K562 (cell line): ENCODE data around the gene PIP5K1B. TPM values are rescaled to one million over a fixed set of nuclear protein-coding genes. Genes with fewer than 3 reads are reported as not detected.

Source experiments
- ATAC-seq: fragments of 200-7000 bp; cut with Tn5 transposase; 3 replicates; pipeline ENCODE4 v1.9.1; 2020; ENCODE audit warnings: moderate library complexity
- BruUV-seq: library from RNA; stranded (reverse); fragments of 400-500 nt; replicated peaks from 2 replicates; lab custom pipeline; 2021; lab: Mats Ljungman, UMichigan
- CTCF ChIA-PET: fragments of 300-600 bp; formaldehyde crosslinking; extraction: SDS; loops from one replicate; lab custom pipeline; 2021; ENCODE audit warnings: low intra/inter-chr PET ratio; lab: Yijun Ruan, JAX
- POLR2A ChIA-PET: fragments of 300-600, 350-650 bp; sonication (Branson Sonifier 250); formaldehyde crosslinking; extraction: SDS; loops from one replicate; lab custom pipeline; 2021; ENCODE audit warnings: antibody characterized with exemption, inconsistent platforms; lab: Yijun Ruan, JAX
- DNase-seq, 4 experiments: peaks; one replicate each; pipeline versions ENCODE4 v3.0.0 to v3.0.0-alpha.2; 2011 to 2018; ENCODE audit warnings: low spot score in 3 of 4, mixed read lengths in 3 of 4; ENCODE audit errors: extremely low read depth in 1 of 4
- FAIRE-seq: peaks from 2 replicates; lab custom pipeline; 2011; peaks lifted over from hg19 to GRCh38; lab: Jason Lieb, UNC
- H2AFZ ChIP-seq: 2 replicates; pipeline ENCODE4 v1.6.0; 2011; ENCODE audit warnings: low read depth, low read length, control low read depth, inconsistent platforms
- H3K27ac ChIP-seq: fragments of 200-600 bp; 3 replicates; pipeline ENCODE4 v1.8.0; 2011; ENCODE audit warnings: low read depth, mild to moderate bottlenecking, control low read depth, inconsistent platforms, low read length, moderate library complexity, mixed read lengths; ENCODE audit errors: extremely low read depth
- H3K27me3 ChIP-seq, 2 experiments: fragments of 300-600 bp in 1 of 2; 2 replicates in 1 of 2; 3 replicates in 1 of 2; pipeline versions ENCODE4 v1.6.0 to v1.8.0; 2011; ENCODE audit warnings: inconsistent platforms in 2 of 2, low read length in 2 of 2, mild to moderate bottlenecking in 1 of 2, mixed read lengths in 1 of 2, moderate library complexity in 1 of 2; ENCODE audit not compliant: control insufficient read depth in 2 of 2, insufficient read depth in 2 of 2
- H3K36me3 ChIP-seq: fragments of 300-600 bp; 3 replicates; pipeline ENCODE4 v1.8.0; 2011; ENCODE audit warnings: mild to moderate bottlenecking, low read length, inconsistent platforms; ENCODE audit not compliant: control insufficient read depth, insufficient read depth
- H3K4me1 ChIP-seq, 2 experiments: fragments of 200-600 bp in 1 of 2; replicated peaks in 1 of 2; 2 replicates in 1 of 2; 3 replicates in 1 of 2; pipeline versions ENCODE4 v1.5.1 to v1.8.0; 2011; ENCODE audit warnings: inconsistent platforms in 2 of 2, low read length in 2 of 2, mild to moderate bottlenecking in 1 of 2, mixed read lengths in 1 of 2, moderate library complexity in 1 of 2; ENCODE audit not compliant: control insufficient read depth in 2 of 2, insufficient read depth in 2 of 2
- H3K4me2 ChIP-seq: 2 replicates; pipeline ENCODE4 v1.6.1; 2011; ENCODE audit warnings: low read length, control low read depth, inconsistent platforms, mixed read lengths; ENCODE audit not compliant: insufficient read depth
- H3K4me3 ChIP-seq: fragments of 200-600 bp; sonication (generic), shearing (Covaris generic); 2 replicates; pipeline ENCODE4 v1.5.1; 2016; ENCODE audit warnings: control low read depth, inconsistent platforms
- H3K79me2 ChIP-seq: fragments of 200-600 bp; 3 replicates; pipeline ENCODE4 v1.8.0; 2011; ENCODE audit warnings: low read length, inconsistent platforms; ENCODE audit not compliant: control insufficient read depth, insufficient read depth
- H3K9ac ChIP-seq, 2 experiments: 2 replicates each; pipeline versions ENCODE4 v1.6.0 to v1.6.1; 2011; ENCODE audit warnings: low read depth in 2 of 2, low read length in 2 of 2, control low read depth in 1 of 2, inconsistent platforms in 1 of 2, mild to moderate bottlenecking in 1 of 2, mixed read lengths in 1 of 2; ENCODE audit not compliant: insufficient read depth in 1 of 2
- H3K9me1 ChIP-seq: one replicate; pipeline ENCODE4 v1.6.0; 2011; ENCODE audit warnings: inconsistent platforms, mild to moderate bottlenecking, low read length, moderate library complexity; ENCODE audit not compliant: control insufficient read depth, insufficient read depth
- H3K9me3 ChIP-seq: replicated peaks from 2 replicates; pipeline ENCODE4 v1.5.1; 2011; ENCODE audit warnings: low read depth, low read length, inconsistent platforms; ENCODE audit not compliant: control insufficient read depth, insufficient read depth
- H4K20me1 ChIP-seq: replicated peaks from 2 replicates; pipeline ENCODE4 v1.6.1; 2011; ENCODE audit warnings: low read length, inconsistent platforms, mixed read lengths; ENCODE audit not compliant: control insufficient read depth, insufficient read depth
- ATF3 ChIP-seq, 2 experiments: fragments of 450-650 bp in 1 of 2; sonication (generic) in 1 of 2; formaldehyde crosslinking in 1 of 2; IDR thresholded peaks in 1 of 2; conservative IDR thresholded peaks in 1 of 2; 2 replicates each; pipeline versions ENCODE4 v1.6.1 to v1.8.1; 2016 to 2023; ENCODE audit warnings: mild to moderate bottlenecking in 2 of 2, moderate library complexity in 2 of 2, inconsistent platforms in 1 of 2, missing genetic modification reagents in 1 of 2
- DACH1 ChIP-seq: fragments of 450-650 bp; IDR thresholded peaks from 2 replicates; pipeline ENCODE4 v1.6.1; 2018; ENCODE audit not compliant: partially characterized antibody
- DEAF1 ChIP-seq: fragments of 450-650 bp; formaldehyde crosslinking; IDR thresholded peaks from 2 replicates; pipeline ENCODE4 v1.4.0; 2020; ENCODE audit warnings: mild to moderate bottlenecking, moderate library complexity
- KHSRP ChIP-seq: fragments of 450-650 bp; IDR thresholded peaks from 2 replicates; pipeline ENCODE4 v1.6.1; 2017
- MXI1 ChIP-seq: IDR thresholded peaks from 2 replicates; pipeline ENCODE4 v1.6.1; 2011; ENCODE audit warnings: low read depth, mild to moderate bottlenecking, improper control_type of control experiment, low read length
- POLR2B ChIP-seq: fragments of 450-650 bp; IDR thresholded peaks from 2 replicates; pipeline ENCODE4 v1.6.1; 2018; ENCODE audit warnings: low read depth; ENCODE audit not compliant: partially characterized antibody
- RREB1 ChIP-seq: fragments of 250-450 bp; sonication (Bioruptor Pico); IDR thresholded peaks from 2 replicates; pipeline ENCODE4 v1.4.0; 2020
- SMAD2 ChIP-seq: fragments of 150-350 bp; IDR thresholded peaks from 2 replicates; pipeline ENCODE4 v1.6.1; 2014; ENCODE audit warnings: low read depth, mild to moderate bottlenecking, low read length
- SMC3 ChIP-seq: conservative IDR thresholded peaks from 2 replicates; pipeline ENCODE4 v1.6.1; 2011; ENCODE audit warnings: low read depth, low read length, improper control_type of control experiment; ENCODE audit not compliant: insufficient read depth
- SRSF1 ChIP-seq: fragments of 200-400 bp; formaldehyde crosslinking; IDR thresholded peaks from 2 replicates; pipeline ENCODE4 v1.6.1; 2017; ENCODE audit warnings: mild to moderate bottlenecking, low read depth, low read length, moderate library complexity
- ZKSCAN3 ChIP-seq: fragments of 250-450 bp; sonication (Bioruptor Pico); IDR thresholded peaks from 2 replicates; pipeline ENCODE4 v1.4.0; 2020
- WGBS: fragments of 100-300 bp; shearing (Covaris generic); methylation state at CpG from one replicate; pipeline ENCODE4 v1.1.6; 2016; ENCODE audit warnings: low coverage, mixed read lengths; ENCODE audit not compliant: insufficient coverage; ENCODE audit errors: missing lambda C conversion rate; 5-methylcytosine and 5-hydroxymethylcytosine counted together
- in situ Hi-C: fragments of 300-500 bp; cut with MboI; formaldehyde crosslinking; loops from 4 replicates; pipeline ENCODE4 v1.15.0; 2018; ENCODE audit warnings: inconsistent platforms, mixed read lengths
- intact Hi-C: fragments of 100-400 bp; cut with micrococcal nuclease; formaldehyde crosslinking; loops from 2 replicates; pipeline ENCODE4 v1.14.2; 2022
- polyA plus RNA-seq, 8 experiments: library from polyadenylated mRNA; depleted of rRNA in 4 of 8; stranded (reverse) in 5 of 8; unstranded in 3 of 8; fragments of >200 nt; fragmentation: Nextera tagmentation in 2 of 8; fragmentation: Illumina TruSeq in 1 of 8; extraction: Ambion mirVana in 2 of 8; extraction: Trizol in 1 of 8; gene quantifications; 2 replicates each; pipeline versions ENCODE4 v1.2.1 to v1.2.3, GENCODE V29; 2011 to 2014; ENCODE audit warnings: inconsistent platforms in 1 of 8, missing spikeins in 1 of 8
- total RNA-seq, 7 experiments: library from RNA; depleted of rRNA in 6 of 7; stranded (reverse); fragments of >200 nt in 6 of 7; fragmentation: Illumina TruSeq in 2 of 7; extraction: Trizol in 2 of 7; gene quantifications; 2 replicates each; pipeline versions ENCODE4 v1.2.1 to v1.2.3, GENCODE V29; 2011 to 2021; ENCODE audit warnings: low replicate concordance in 1 of 7

PIP5K1B gene
- total and polyA plus RNA-seq, 9 of the 15 experiments (the other 6 are each of a cell fraction or from before 2014, with no cell fraction given): 3.1 to 12.9 (median 7.4) TPM

DNA sequence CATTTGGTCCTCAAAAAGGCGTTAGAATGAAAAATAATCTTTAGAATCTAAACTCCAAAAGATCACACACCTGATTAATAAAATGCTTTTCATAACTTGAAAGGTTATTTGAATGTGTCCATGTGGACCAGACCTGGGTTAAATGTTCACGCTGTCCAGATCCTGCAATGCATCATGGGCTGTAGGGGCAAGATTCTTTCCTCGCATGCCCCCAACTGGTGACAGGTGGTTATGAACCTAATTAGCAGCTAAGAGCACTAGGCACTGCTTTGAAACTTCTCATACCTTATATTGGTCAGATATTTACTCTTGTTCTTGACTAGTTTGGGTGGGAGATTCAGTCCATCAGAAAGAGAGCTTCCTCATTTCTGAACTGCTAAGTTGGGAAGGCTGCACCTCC is 19.3 kb upstream of the PIP5K1B start (continued):
- TF ChIP-seq DEAF1: peak; percentile 26; the same call in 1 of the 2 replicates

GRCh38 chr9:68690088-68690487 is 15.0 kb upstream of the PIP5K1B start:
- H3K9me1 ChIP-seq: no peaks in the 10 kb centered on the region
- intact Hi-C loops (no loop called here), in situ Hi-C loops (no loop called here)
- ChIA-PET POLR2A (interaction anchor here (0.6 kb wide), 1 partner anchor 15 kb away, joined by 3 read pairs; the partner anchor contains the start of gene PIP5K1B), CTCF (no interaction called here)
- FAIRE-seq: no peak
- WGBS: 0% methylated on average over 6 of the region's 6 CpGs
- no TSS peak for BruUV-seq
- ATAC-seq: 0 out of 3 replicates have a peak, but pooled peaks have one; percentile 20
- peaks cover 0 to 5% of the 10 kb centered on the region in 2 experiments; a peak in 2 of 5 replicates for H3K4me1 ChIP-seq
- H3K9me3 ChIP-seq: no peaks in the 10 kb centered on the region
- H4K20me1 ChIP-seq: no peaks in the 10 kb centered on the region
- no peak overlapping the region for H3K27ac ChIP-seq
- H3K36me3 ChIP-seq: no peaks in the 10 kb centered on the region
- H3K4me2 ChIP-seq: no peak overlapping the region
- H3K79me2 ChIP-seq: no peaks in the 10 kb centered on the region
- H3K4me3 ChIP-seq: no peak overlapping the region
- no peak overlapping the region; a peak in 1 of 4 replicates for H3K9ac ChIP-seq
- no peaks in the 10 kb centered on the region for H3K27me3 ChIP-seq
- H2AFZ ChIP-seq: no peak overlapping the region
- peak in 1 of 4 experiments; percentile 30 for DNase-seq
- TF ChIP-seq ZKSCAN3 (CRISPR knock-in tag) (no peak), ATF3 (IDR thresholded peaks at IDR 0.05) (peak; percentile 70), ATF3 (CRISPR knock-in tag; conservative IDR thresholded peaks at IDR 0.05) (no peak), RREB1 (CRISPR knock-in tag) (no peak), SMAD2 (no peak), MXI1 (no peak), KHSRP (no peak), POLR2B (no peak), SMC3 (no peak), DACH1 (no peak), SRSF1 (no peak)
